Measurements from ENCODE around the gene NUP37. TPM values are rescaled to one million over a fixed set of nuclear protein-coding genes. Genes with fewer than 3 reads are reported as not detected.

The NUP37 gene
- total and polyA plus RNA-seq, 2 of the 13 experiments (the other 11 are each of a cell fraction or from before 2014, with no cell fraction given) = 50.6 to 80.1 TPM

DNA sequence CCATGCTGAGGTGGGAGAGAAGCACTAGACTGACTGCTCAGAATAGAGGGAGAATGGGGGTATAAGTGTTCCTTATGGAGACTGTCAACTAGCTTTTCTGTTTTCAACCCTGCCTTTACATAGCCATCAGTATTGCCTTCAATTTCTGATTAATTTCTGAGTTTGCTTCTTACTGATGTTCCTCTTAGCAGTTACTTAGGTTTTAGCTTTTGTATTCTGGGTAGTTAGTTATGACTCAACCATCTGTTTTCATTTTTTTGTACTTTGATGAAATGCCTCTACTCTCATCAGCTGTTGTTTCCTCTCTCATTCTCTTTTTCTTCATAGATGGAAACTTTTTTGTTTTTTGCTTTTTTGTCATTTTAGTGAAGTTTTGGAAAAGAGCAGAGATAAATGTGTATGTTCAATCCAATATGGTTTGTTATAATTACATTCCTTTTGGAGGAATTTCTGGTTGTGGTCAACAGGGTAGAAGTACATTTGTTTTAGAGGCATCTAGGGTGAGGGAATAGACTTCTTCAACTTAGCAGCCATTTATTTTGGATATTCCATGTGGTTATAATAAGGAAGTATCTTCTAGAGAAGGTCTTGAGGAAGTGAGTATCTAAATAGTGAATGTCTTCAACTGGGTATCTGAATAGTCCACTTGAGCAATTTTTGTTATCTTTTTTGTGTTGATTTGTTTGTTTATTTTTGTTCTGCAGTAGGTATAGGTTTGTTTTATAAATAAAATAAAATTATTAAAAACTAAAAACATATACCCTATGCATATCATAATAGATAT is 48.1 kb upstream of the NUP37 start:
- Histone ChIP-seq H3K9ac (ENCODE audit: insufficient read depth, low read depth, low read length) (no peak overlapping the region), H3K79me2 (ENCODE audit: insufficient read depth, low read length) (no peaks in the 10 kb centered on the region), H3K4me3 (replicated peaks in 1 of 3; ENCODE audit: insufficient read depth in 1 of 3, low read depth in 2 of 3, low read length in 3 of 3) (no peak overlapping the region), H2AFZ (ENCODE audit: low read length) (no peak overlapping the region), H3K9me3 (ENCODE audit: low read length) (no peaks in the 10 kb centered on the region), H3K27ac (ENCODE audit: extremely low read length, insufficient read depth, low read length) (no peak overlapping the region), H3K4me2 (ENCODE audit: low read depth, low read length) (no peak overlapping the region), H4K20me1 (ENCODE audit: insufficient read depth, low read length) (no peaks in the 10 kb centered on the region), H3K27me3 (ENCODE audit: control insufficient read depth in 1 of 2, insufficient read depth in 2 of 2, low read length in 2 of 2) (no peaks in the 10 kb centered on the region), H3K36me3 (replicated peaks in 1 of 2; ENCODE audit: control insufficient read depth in 1 of 2, insufficient read depth in 2 of 2, low read length in 2 of 2) (no peaks in the 10 kb centered on the region), H3K4me1 (ENCODE audit: insufficient read depth, low read length) (no peaks in the 10 kb centered on the region)
- ChIA-PET POLR2A (no interaction called here), CTCF (ENCODE audit: low intra/inter-chr PET ratio, low total read pairs) (no interaction called here)
- TF ChIP-seq ZNF430 (CRISPR knock-in tag; IDR thresholded peaks at IDR 0.05) (no peak), ZNF746 (CRISPR knock-in tag; IDR thresholded peaks at IDR 0.05) (no peak), THAP11 (CRISPR knock-in tag; IDR thresholded peaks at IDR 0.05) (no peak), DPF2 (CRISPR knock-in tag; IDR thresholded peaks at IDR 0.05; ENCODE audit: borderline replicate concordance, low read depth) (no peak), FOXP1 (IDR thresholded peaks at IDR 0.05) (no peak), FOXP1 (CRISPR knock-in tag; IDR thresholded peaks at IDR 0.05) (no peak), RORA (CRISPR knock-in tag; IDR thresholded peaks at IDR 0.05) (no peak), ZNF24 (IDR thresholded peaks at IDR 0.05) (no peak), U2AF1 (optimal IDR thresholded peaks at IDR 0.05; ENCODE audit: low read depth, low read length) (no peak), TBX3 (IDR thresholded peaks at IDR 0.05; ENCODE audit: borderline replicate concordance) (no peak), GTF2F1 (IDR thresholded peaks at IDR 0.05; ENCODE audit: low read length) (no peak)
- TF ChIP-seq, protein P1, sequence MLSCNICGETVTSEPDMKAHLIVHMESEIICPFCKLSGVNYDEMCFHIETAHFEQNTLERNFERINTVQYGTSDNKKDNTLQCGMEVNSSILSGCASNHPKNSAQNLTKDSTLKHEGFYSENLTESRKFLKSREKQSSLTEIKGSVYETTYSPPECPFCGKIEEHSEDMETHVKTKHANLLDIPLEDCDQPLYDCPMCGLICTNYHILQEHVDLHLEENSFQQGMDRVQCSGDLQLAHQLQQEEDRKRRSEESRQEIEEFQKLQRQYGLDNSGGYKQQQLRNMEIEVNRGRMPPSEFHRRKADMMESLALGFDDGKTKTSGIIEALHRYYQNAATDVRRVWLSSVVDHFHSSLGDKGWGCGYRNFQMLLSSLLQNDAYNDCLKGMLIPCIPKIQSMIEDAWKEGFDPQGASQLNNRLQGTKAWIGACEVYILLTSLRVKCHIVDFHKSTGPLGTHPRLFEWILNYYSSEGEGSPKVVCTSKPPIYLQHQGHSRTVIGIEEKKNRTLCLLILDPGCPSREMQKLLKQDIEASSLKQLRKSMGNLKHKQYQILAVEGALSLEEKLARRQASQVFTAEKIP (CRISPR knock-in tag; IDR thresholded peaks at IDR 0.05; ENCODE audit: borderline replicate concordance) = no peak
- TF ChIP-seq, protein P2, sequence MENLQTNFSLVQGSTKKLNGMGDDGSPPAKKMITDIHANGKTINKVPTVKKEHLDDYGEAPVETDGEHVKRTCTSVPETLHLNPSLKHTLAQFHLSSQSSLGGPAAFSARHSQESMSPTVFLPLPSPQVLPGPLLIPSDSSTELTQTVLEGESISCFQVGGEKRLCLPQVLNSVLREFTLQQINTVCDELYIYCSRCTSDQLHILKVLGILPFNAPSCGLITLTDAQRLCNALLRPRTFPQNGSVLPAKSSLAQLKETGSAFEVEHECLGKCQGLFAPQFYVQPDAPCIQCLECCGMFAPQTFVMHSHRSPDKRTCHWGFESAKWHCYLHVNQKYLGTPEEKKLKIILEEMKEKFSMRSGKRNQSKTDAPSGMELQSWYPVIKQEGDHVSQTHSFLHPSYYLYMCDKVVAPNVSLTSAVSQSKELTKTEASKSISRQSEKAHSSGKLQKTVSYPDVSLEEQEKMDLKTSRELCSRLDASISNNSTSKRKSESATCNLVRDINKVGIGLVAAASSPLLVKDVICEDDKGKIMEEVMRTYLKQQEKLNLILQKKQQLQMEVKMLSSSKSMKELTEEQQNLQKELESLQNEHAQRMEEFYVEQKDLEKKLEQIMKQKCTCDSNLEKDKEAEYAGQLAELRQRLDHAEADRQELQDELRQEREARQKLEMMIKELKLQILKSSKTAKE (CRISPR knock-in tag; IDR thresholded peaks at IDR 0.05; ENCODE audit: borderline replicate concordance) = no peak
- in situ Hi-C loops (cut with HindIII; ENCODE audit: extremely low pct_ligation_motif_present, low pct_unique_long_range_greater_than_20kb) = no loop called here
- BruUV-seq (replicated peaks) = no TSS peak
- no peak for ATAC-seq
- no peak for FAIRE-seq
- intact Hi-C loops (cut with micrococcal nuclease; ENCODE audit: unreplicated experiment) = no loop called here
- no peak for DNase-seq (ENCODE audit: low spot score)
